HG03097 (cell line): ENCODE results near the gene FAM131B.
A peak's percentile ranks its signal among the peaks of the same experiment; 100 is the strongest.

Experiments
- ATAC-seq: cut with Tn5 transposase; IDR thresholded peaks from one replicate; pipeline ENCODE4 v1.9.1; 2021; ENCODE audit not compliant: unreplicated experiment, low FRiP score

Gene FAM131B

GRCh38 chr7:143383642-143383957, 21.1 kb upstream of the FAM131B start:
- no peak for ATAC-seq

- no peak for ATAC-seq
Measured at GRCh38 chr7:143382791-143383641, 20.5 kb upstream of the FAM131B start.

GRCh38 chr7:143382126-143382790, 19.7 kb upstream of the FAM131B start:
- no peak for ATAC-seq

- peak; percentile 8 for ATAC-seq
Measured at GRCh38 chr7:143381427-143382125, 19.1 kb upstream of the FAM131B start.

GRCh38 chr7:143380646-143381426, 18.3 kb upstream of the FAM131B start, which contains the start of gene ZYX:
TSS of gene ZYX (plus strand) at chr7:143381345. CDS start at chr7:143381572, 227 bp downstream.
- peak; percentile 70 for ATAC-seq

GRCh38 chr7:143380260-143380645, 17.7 kb upstream of the FAM131B start:
- ATAC-seq = peak; percentile 52

- no peak for ATAC-seq
Measured at GRCh38 chr7:143379611-143380259, 17.2 kb upstream of the FAM131B start.

GRCh38 chr7:143376396-143376795, 13.9 kb upstream of the FAM131B start:
- ATAC-seq = no peak

- no peak for ATAC-seq
Measured at GRCh38 chr7:143375298-143376034, 13.0 kb upstream of the FAM131B start.

GRCh38 chr7:143374561-143374960, 12.0 kb upstream of the FAM131B start:
- ATAC-seq = no peak

- no peak for ATAC-seq
Measured at GRCh38 chr7:143373255-143373794, 10.8 kb upstream of the FAM131B start.

- no peak for ATAC-seq
Measured at GRCh38 chr7:143372070-143372469, 9.6 kb upstream of the FAM131B start.

- ATAC-seq = no peak
Measured at GRCh38 chr7:143369678-143370651, 7.5 kb upstream of the FAM131B start.

GRCh38 chr7:143368387-143368786, 5.9 kb upstream of the FAM131B start:
- ATAC-seq = no peak

GRCh38 chr7:143367972-143368371, 5.5 kb upstream of the FAM131B start:
- no peak for ATAC-seq

GRCh38 chr7:143363016-143363937, 764 bp upstream of the FAM131B start:
- no peak for ATAC-seq

GRCh38 chr7:143361552-143362130, 872 bp downstream of the FAM131B start:
- no peak for ATAC-seq
